Neutrophil (primary cell): ENCODE results near the gene DAPK1.

Source experiments
- H3K27ac ChIP-seq: fragments of 200-600 bp; sonication (generic); 2 replicates; pipeline ENCODE4 v1.5.1; 2016; ENCODE audit warnings: mild to moderate bottlenecking, moderate library complexity
- H3K27me3 ChIP-seq: fragments of 200-600 bp; sonication (generic); 2 replicates; pipeline ENCODE4 v1.6.0; 2016; ENCODE audit warnings: mild to moderate bottlenecking
- H3K36me3 ChIP-seq: fragments of 200-600 bp; sonication (generic); 2 replicates; pipeline ENCODE4 v1.5.1; 2017
- H3K4me1 ChIP-seq, 2 experiments: fragments of 200-600 bp in 1 of 2; sonication (generic) in 1 of 2; 1 replicate in 1 of 2; 2 replicates in 1 of 2; pipeline versions ENCODE4 v1.5.1 to v1.6.1; 2013 to 2016; ENCODE audit warnings: low read depth in 1 of 2, low read length in 1 of 2, mild to moderate bottlenecking in 1 of 2, moderate library complexity in 1 of 2; ENCODE audit not compliant: control insufficient read depth in 1 of 2, insufficient read depth in 1 of 2
- H3K4me3 ChIP-seq, 2 experiments: fragments of 200-600 bp in 1 of 2; sonication (generic) in 1 of 2; 1 replicate in 1 of 2; 2 replicates in 1 of 2; pipeline ENCODE4 v1.5.1; 2013 to 2016; ENCODE audit warnings: low read depth in 1 of 2, low read length in 1 of 2, mild to moderate bottlenecking in 1 of 2, moderate library complexity in 1 of 2
- H3K9me3 ChIP-seq: fragments of 200-600 bp; sonication (generic); 2 replicates; pipeline ENCODE4 v1.5.1; 2016
- TF ChIP-seq, protein P1 (sequence below): fragments of 200-600 bp; sonication (generic); IDR thresholded peaks from 2 replicates; pipeline ENCODE4 v1.5.1; 2016; ENCODE audit warnings: antibody characterized with exemption

DAPK1 gene

DNA sequence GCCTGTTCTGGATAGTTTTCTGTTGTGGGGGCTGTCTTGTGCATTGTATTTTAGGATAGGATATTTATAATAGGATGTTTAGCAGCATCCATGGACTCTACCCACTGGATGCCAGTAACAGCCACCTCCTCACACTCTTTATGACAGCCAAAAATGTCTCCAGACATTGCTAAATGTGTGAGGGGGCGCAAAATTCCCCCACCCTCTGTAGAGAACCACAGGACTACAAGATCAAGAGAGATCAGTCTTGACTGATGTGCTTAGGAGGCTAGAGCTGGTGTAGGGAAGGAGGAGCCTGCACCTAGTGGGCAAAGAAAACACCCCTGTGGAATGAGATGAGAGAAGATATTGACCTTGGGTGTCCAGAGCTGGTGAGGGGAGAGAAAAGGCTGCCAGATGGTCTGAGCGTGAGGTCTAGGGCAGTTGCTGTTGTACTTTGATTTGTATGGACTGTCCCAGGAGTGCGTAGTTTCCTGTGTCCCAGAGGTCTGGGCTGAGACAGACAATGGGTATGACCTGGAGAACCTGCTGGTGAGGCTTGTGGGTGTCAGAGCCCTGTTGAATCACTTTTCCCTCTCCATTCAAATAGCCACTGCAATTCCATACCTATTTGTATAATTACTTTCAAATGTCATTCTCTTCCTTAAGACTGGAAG lies 16.3 kb downstream of the DAPK1 start:
- Histone ChIP-seq H3K4me1 (peaks cover 36 to 38% of the 10 kb centered on the region in 2 experiments), H3K27ac (no peak overlapping the region), H3K4me3 (no peak overlapping the region), H3K27me3 (no peaks in the 10 kb centered on the region), H3K9me3 (no peaks in the 10 kb centered on the region), H3K36me3 (no peaks in the 10 kb centered on the region)
- TF ChIP-seq, protein P1, sequence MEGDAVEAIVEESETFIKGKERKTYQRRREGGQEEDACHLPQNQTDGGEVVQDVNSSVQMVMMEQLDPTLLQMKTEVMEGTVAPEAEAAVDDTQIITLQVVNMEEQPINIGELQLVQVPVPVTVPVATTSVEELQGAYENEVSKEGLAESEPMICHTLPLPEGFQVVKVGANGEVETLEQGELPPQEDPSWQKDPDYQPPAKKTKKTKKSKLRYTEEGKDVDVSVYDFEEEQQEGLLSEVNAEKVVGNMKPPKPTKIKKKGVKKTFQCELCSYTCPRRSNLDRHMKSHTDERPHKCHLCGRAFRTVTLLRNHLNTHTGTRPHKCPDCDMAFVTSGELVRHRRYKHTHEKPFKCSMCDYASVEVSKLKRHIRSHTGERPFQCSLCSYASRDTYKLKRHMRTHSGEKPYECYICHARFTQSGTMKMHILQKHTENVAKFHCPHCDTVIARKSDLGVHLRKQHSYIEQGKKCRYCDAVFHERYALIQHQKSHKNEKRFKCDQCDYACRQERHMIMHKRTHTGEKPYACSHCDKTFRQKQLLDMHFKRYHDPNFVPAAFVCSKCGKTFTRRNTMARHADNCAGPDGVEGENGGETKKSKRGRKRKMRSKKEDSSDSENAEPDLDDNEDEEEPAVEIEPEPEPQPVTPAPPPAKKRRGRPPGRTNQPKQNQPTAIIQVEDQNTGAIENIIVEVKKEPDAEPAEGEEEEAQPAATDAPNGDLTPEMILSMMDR, result no peak

DNA sequence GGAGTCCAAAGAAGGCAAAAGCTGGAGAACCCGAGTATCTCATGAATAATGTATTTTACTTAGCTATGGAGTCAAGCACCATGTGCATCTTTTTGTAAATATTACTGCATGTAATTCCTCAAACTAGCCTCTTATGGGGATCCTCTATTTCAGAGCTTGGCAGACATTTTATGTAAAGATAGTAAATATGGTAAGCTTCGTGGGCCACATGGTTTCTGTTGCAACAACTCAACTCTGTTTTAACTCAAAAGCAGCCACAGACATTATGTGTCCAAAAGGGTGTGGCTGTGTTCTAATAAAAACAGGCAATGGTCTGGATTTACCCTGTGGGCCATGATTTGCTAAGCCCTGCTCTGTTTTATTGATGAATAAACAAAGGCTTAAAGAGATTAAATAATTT lies 17.3 kb downstream of the DAPK1 start:
- H3K27ac ChIP-seq, result no peak overlapping the region
- TF ChIP-seq, protein P1, result no peak

DNA sequence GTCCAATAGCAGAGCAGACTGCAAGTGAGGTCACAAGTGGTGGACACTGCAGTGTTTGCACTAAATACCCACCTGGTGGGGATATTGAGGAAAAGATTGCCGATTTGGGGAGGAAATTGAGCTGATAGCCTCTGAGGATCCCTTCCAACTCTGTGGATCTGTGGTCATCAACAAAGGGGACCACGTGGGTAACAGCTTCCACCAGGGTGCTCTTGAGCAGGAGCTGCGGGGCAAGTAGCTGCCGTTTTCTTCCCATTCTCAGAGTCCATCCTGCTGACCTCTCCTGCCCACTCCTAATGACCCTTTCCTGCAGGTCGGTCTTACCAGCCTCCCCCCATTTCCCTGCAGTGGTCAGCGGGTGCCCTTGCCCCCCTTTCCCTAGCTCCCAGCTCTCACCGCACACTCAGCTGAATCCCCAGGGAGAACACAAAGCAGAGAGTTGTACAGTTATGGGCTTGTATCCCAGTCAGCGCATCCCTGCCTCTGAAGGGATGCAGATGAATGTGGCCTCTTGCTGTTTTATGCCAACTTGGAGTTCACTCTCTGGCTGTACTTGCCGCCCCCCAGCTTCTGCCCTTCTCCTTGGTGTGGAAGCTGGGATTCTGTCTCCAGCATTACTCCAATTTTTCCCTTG lies 18.0 kb downstream of the DAPK1 start:
- H3K27me3 ChIP-seq, result no peaks in the 10 kb centered on the region
- peak overlapping the region in 1 of 2 experiments; percentile 18 for H3K4me3 ChIP-seq
- TF ChIP-seq, protein P1, result no peak
- H3K9me3 ChIP-seq, result no peaks in the 10 kb centered on the region
- H3K4me1 ChIP-seq, result peaks cover 41 to 45% of the 10 kb centered on the region in 2 experiments
- no peaks in the 10 kb centered on the region for H3K36me3 ChIP-seq
- H3K27ac ChIP-seq, result peak overlapping the region; percentile 64

More for the DNA sequence above, 17.3 kb downstream of the DAPK1 start:
- H3K27me3 ChIP-seq, result no peaks in the 10 kb centered on the region
- H3K36me3 ChIP-seq, result no peaks in the 10 kb centered on the region
- no peaks in the 10 kb centered on the region for H3K9me3 ChIP-seq
- no peak overlapping the region for H3K4me3 ChIP-seq
- H3K4me1 ChIP-seq, result peaks cover 41 to 45% of the 10 kb centered on the region in 2 experiments

DNA sequence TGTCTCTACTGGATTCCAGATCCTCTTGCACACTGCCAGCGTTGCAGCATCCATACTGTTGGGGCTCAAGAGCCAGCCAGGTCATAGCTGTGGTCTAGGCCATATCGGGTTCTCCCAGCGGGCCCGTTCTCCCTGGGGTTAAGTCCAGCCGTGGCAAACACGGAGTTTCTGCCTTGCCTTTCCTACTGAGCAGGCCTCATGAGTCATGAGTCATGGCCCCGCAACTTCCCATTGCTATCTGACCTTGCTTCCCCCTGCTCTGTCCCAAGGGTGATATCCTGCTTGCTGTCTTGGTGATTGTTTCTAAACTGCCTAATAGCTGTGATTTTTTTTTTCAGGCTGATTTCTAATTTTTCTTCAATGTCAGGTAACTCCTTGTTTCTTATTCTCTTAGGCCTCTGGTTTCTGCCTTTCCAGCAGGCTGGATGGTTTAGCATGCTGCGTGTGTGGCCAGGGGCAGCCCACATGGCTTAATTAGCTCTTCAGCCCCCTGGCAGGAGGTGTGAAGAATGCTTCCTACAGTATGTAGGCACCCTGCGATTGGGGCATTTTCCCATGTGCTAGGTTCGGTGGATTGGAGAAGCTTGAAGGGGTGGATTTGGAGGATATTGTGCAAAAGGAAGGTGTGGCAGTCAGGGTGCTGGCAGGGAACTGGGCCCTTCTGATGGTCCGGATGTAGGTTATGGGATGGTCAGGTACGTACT lies 18.7 kb downstream of the DAPK1 start:
- H3K4me3 ChIP-seq, result peak overlapping the region; percentile 18 to 32
- H3K9me3 ChIP-seq, result no peaks in the 10 kb centered on the region
- TF ChIP-seq, protein P1, result no peak
- no peaks in the 10 kb centered on the region for H3K36me3 ChIP-seq
- peaks cover 4% of the 10 kb centered on the region for H3K27me3 ChIP-seq
- peaks cover 41 to 45% of the 10 kb centered on the region in 2 experiments for H3K4me1 ChIP-seq
- H3K27ac ChIP-seq, result peak overlapping the region; percentile 64

DNA sequence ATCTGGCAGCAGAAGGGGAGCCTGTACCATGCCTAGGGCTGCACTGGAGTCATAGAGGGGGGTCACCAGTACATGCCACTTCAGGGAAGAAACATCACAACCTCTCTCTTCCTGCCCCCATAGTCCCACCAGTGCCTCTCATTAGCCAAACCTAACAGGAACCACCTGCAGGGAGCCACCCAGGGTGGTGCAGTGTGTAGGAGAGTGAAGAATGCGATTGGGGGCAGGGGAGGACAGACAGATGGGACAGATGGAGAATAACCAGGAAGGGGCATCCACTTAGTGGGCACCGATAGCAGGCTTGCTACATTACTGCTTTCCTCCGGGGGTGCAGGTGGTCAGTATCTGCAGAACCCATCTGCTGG lies 19.2 kb downstream of the DAPK1 start:
- peak overlapping the region in 1 of 2 experiments; percentile 18 for H3K4me3 ChIP-seq
- peaks cover 4% of the 10 kb centered on the region for H3K27me3 ChIP-seq
- no peaks in the 10 kb centered on the region for H3K36me3 ChIP-seq
- H3K9me3 ChIP-seq, result no peaks in the 10 kb centered on the region
- TF ChIP-seq, protein P1, result no peak
- peaks cover 41 to 45% of the 10 kb centered on the region in 2 experiments for H3K4me1 ChIP-seq
- H3K27ac ChIP-seq, result peak overlapping the region; percentile 64
